Stimulated activated naive CD8-positive, alpha-beta T cell treated with anti-CD3 and anti-CD28 coated beads, Interleukin-15, Interleukin-2, amounts not matched to agents 100 U/mL and 50 U/mL, for 24 hours (primary cell): ENCODE measurements around the gene NASP.
A peak's percentile ranks its signal among the peaks of the same experiment; 100 is the strongest.

ENCODE experiments used
- ATAC-seq: fragments of 150-1000 bp; cut with Tn5 transposase; one replicate; pipeline ENCODE4 v1.10.0; 2021
- DNase-seq: peaks from one replicate; pipeline ENCODE4 v3.0.0; 2021

NASP gene, protein sequence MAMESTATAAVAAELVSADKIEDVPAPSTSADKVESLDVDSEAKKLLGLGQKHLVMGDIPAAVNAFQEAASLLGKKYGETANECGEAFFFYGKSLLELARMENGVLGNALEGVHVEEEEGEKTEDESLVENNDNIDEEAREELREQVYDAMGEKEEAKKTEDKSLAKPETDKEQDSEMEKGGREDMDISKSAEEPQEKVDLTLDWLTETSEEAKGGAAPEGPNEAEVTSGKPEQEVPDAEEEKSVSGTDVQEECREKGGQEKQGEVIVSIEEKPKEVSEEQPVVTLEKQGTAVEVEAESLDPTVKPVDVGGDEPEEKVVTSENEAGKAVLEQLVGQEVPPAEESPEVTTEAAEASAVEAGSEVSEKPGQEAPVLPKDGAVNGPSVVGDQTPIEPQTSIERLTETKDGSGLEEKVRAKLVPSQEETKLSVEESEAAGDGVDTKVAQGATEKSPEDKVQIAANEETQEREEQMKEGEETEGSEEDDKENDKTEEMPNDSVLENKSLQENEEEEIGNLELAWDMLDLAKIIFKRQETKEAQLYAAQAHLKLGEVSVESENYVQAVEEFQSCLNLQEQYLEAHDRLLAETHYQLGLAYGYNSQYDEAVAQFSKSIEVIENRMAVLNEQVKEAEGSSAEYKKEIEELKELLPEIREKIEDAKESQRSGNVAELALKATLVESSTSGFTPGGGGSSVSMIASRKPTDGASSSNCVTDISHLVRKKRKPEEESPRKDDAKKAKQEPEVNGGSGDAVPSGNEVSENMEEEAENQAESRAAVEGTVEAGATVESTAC

DNA sequence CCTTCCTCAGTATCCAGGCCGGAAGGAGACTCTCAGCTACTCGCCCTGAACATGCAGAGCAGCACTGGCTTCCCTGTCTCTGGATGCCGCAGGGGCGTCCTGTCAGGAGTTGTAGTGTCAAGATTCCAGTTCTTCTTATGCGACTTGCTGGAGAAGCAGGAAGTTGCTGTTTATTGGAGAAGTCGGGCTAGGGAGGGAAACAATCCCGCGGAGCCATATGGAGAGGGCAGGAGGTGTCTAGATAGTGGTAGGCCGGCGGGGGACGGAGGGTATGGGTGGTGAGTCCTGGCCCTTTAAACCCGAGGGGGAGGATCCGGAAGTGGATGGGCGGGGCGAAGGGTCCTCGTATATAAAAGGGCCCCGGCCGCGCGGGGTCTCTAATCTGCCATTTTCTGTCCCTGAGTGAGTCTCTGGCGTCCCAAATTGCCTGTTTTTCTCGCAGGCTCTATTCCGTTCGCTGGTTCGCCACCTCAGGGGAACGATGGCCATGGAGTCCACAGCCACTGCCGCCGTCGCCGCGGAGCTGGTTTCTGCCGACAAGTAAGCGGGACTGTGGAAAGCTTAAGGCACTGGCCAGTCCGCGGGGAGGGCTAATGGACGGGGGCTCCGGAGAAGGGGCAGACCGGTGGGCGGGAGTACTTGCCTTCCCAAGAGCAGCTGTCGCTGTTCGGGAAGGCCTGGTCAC is at the start of gene NASP:
Gene NASP (plus strand): TSS at position 376 of the 685 bp plus-strand sequence. CDS start 106 bp downstream, at position 482.
- peak; percentile 93 for DNase-seq
- ATAC-seq, result peak; percentile 67

DNA sequence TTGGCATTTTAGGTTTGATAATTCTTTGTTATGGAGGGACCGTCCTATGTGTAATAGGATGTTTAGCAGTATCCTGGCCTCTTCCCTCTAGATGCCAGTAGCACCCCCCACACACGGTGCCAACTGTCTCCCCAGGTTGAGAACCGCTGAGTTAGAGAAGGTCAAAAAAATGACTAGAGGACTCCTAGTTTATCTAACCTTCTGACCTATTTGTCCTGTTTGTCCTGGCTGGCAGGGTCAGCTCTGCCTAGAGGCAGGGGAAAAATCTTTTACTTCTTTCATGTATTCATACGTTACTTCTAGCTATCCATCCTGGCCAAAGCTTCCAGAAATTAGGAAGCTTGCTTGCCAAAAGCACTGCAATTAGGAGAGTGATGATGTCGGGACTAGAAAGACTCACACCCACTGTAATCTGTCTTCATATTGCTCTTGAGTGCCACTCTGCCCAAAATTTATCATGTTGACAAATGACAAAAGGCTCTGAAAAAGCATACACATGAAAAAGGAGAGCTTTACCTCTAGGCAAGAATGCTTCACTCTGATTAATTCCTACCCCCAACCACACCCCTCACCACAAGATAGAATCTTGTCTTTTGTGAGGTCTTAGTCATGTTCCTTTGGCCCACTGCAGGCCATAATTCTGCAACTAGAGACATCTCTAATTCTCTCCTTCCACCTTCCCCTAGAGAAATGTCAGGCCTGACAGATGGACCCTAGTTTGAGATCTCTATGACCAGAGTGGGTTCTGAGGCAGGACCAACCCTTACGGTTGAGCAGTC is 47.7 kb upstream of the NASP start:
- no peak for DNase-seq
- ATAC-seq, result peak; percentile 90

DNA sequence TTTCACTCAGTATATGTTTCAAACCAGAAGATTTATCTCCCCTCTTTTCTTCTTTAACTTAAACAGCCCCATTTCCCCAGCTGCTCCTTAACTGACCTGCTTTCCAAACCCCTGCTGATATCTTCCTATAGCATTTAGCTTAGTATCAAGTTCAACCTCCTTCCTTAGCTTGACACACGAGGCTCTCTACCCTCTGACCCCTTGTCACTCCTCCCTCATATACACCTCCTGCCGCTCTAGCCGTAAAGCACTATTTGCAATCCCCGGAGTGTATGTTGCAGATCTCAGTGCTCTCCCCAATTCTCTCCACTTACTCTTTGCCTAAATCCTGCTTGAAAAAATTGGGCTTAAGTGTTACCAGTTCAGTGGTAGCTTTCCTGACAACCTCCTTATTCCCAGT is 47.0 kb upstream of the NASP start:
- DNase-seq (no peak), ATAC-seq (no peak)

DNA sequence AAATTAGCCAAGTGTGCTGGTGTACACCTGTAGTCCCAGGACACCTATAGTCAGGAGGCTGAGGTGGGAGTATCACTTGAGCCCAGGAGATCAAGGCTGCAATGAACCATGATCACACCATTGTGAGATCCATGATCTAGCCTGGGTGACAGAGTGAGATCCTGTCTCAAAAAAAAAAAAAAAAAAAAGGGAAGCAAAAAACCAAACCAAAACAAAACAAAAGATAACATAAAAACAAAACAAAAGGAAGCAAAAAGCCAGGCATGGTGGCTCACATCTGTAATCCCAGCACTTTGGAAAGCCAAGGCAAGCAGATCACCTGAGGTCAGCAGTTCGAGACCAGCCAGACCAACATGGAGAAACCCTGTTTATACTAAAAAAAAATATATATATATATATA is 42.6 kb upstream of the NASP start:
- ATAC-seq (no peak), DNase-seq (no peak)

DNA sequence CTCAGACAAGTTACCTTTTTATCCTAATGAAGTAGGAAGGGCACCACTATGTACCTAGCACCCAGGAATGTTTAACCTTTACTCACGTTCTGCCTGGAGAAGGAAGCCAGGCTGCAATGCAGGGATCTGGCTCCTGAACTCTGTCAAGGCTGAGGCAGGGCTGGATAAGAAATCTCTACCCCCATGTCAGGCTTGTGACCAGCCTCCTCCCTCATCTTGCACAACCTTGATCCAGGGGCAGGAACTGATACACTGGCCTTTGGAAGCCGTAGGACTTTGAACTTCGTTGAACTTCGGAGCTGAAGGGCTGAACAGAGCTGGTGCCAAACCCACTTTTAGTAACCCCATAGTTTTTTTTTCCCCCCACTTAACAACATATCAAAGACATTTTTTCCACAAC is 41.2 kb upstream of the NASP start:
- no peak for ATAC-seq
- DNase-seq, result no peak

DNA sequence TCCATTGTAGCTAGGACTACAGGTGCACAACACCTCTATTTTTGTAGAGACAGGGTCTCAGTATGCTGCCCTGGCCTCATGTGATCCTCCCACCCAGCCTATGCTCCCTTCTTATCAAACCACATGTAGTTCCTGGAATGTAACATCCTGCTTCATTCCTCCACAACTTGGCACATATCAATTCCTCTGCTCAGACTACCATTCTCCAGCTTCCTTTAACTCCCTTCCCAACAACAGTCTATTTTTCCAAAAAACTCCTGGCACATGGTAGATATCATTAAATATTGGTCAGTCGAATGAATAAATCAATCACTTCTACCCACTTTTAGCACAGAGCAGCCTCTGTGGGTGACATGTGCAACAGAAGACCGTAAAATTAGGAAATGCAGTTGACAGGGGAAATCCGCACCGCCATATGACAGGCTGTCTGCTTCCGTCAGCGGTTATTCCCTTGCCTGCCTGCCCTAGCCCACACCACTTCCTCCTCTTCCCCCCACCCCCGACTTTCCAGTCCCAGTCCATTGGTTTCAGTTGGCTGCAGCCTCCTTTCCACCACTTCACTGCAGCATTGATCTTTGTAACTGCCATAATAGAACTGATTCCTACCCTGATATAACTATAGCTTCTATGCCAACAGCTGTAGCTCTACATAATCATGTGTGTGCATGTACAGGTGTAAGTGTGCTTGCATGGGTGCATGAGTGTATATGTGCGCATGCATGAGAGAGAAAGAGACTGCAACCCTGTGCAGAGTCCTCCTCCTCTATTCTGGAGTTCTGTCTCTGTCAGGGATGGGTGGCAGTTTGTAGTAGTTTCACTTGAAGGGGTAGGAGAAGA is 40.0 kb upstream of the NASP start:
- DNase-seq (peak; percentile 83), ATAC-seq (peak; percentile 88)

DNA sequence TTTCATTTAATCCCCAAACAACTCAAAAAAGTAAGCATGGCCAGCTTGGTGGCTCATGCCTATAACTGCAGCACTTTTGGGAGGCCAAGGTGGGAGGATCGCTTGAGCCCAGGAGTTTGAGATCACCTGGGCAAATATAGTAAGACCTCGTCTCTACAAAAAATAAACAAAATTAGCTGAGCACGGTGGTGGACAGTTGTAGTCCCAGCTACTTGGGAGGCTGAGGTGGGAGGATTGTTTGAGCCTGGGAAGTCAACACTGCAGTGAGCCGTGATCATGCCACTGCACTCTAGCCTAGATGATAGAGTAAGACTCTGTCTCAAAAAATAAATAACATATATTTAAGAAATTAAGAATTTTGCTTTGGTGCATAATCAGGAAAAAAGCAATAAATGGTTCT is 39.3 kb upstream of the NASP start:
- no peak for DNase-seq
- no peak for ATAC-seq

DNA sequence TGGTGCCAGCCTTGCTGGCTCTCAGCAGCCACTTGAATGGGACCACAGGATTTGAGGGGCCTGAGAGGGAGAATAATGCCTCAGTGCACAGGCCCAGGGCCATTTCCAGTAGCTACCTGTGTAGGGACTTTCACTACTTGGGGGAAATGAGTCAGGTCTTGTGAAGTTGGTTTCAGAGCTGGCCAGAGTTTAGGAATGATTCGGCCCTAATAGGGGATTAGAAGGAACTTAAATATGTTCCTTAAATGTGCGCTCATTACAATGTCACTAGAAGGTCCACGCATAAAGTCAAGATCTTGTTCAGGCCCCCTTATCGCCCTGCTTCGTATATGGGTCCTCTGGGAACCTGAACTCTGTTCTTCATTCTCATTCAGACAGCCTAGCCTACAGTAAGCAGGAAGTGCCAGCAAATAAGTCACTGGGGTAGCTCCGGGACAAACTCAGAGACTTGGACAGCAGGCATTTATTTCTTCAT is 38.8 kb upstream of the NASP start:
- ATAC-seq (peak; percentile 67), DNase-seq (peak; percentile 52)

DNA sequence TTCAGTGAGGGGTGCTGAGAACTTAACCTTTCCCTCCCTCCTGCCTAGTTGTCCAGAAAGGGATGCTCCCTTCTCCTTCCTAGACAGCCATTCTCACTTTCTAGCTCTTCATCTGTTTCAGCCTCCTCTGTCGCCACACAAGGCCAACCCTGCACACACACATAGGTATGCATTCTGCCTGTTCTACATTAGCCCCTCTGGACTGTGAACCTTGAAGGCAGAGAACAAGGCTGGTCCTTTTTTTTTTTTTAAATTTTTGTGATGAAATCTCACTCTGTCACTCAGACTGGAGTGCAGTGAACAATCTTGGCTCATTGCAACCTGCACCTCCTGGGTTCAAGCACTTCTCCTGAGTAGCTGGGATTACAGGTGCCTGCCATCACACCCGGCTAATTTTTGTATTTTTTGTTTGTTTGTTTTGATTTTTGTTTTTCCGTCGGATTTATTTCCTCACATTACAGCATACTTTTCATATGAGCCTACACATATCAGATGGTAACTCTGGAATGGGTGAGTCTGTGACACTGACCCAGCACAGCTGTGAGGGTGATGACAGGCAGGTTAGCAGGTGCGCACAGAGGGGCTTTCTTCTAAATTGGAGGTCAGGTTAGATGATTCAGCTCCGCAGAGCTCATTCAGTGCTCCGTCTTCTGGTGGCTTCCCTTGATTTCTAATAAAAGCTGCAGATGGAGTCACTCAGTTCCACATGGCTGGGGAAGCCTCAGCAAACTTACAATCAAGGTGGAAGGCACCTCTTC is 38.1 kb upstream of the NASP start:
- no peak for ATAC-seq
- DNase-seq, result no peak

DNA sequence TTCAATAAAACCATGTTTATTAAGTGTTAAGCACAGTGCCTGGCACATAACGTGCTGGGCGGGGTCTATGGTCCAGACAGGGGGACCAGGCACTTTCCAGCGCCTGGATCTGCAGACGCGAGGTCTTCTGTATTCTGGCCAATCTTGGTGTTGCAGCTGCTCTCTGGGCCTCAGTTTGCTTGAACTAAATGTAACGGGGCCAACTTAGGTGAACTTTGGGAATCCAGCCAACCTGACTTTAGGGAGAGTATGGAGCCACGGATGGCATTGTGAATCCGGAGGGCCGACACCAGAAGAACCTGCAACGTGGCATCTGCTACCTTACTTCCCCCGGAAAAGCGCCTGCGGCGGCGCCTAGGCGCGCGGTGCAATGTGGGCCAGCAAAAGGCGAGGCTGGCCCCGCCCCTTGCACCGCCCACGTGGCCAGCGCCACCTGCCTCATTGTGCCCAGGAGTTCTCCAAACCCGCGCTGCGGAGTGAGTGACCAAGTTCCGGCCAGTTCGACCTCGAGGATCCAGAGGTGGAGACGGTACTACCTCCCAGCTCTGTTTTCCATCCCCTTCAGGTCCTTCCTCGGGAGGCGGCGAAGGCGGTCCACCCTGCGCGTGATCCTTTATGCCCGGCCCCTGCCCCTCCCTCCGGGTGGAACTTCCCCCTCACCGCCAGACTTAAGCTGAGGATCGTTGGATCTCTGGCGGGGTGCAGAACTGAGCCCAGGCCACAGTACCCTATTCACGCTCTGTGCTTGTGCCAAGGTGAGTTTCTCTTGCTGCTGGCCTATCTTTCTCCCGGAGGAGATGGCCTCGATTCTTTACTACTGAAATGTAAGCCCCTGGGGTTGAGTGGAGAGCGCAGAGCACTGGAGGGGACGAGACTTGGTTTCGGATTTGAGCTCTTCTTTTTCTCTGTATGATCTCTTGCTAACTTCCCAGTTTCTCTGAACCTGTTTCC is 33.2 kb upstream of the NASP start, which contains the start of gene AKR1A1:
Gene AKR1A1 (plus strand): TSS at position 426 of the 951 bp plus-strand sequence. CDS start 10,969 bp downstream, outside the sequence.
- DNase-seq, result peak; percentile 93

DNA sequence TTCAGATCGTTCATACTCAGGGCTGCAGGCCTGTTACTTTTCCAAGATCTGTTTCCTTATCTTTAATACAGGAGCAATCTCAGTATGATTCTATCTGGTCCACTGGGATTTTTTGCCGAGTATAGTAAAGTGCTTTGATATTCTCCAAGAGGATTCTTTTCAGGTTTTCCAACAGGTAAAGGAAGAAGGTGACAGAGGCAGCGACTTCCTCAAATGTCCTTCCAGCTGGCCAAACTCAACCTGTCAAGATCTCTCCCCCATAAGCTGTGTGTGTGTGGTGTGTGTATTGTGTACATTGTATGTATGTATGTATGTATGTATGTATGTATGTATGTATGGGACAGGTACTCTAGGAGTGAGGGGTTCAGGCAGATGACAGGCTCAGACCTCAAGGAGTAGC is 32.2 kb upstream of the NASP start:
- ATAC-seq (no peak), DNase-seq (no peak)

More for the DNA sequence above, 33.2 kb upstream of the NASP start, which contains the start of gene AKR1A1:
- ATAC-seq, result peak; percentile 95

DNA sequence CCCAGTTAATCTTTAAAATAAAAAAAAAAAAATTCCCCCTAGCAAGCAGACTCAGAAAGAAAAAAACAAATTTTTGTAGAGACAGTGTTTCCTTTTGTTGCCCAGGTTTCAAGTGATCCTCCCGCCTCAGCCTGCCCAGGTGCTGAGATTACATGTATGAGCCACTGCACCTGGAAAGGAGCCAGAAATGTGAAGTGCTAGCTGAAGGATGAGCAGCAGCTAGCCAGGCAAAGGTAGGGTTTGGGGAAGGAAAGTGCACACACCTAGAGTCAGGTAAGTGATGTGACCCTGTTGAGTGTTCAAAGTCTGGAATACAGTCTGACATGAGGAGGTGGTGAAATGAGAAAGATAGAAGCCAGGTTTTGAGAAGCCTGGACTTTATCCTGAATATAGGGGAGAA is 31.5 kb upstream of the NASP start:
- ATAC-seq (no peak), DNase-seq (no peak)

DNA sequence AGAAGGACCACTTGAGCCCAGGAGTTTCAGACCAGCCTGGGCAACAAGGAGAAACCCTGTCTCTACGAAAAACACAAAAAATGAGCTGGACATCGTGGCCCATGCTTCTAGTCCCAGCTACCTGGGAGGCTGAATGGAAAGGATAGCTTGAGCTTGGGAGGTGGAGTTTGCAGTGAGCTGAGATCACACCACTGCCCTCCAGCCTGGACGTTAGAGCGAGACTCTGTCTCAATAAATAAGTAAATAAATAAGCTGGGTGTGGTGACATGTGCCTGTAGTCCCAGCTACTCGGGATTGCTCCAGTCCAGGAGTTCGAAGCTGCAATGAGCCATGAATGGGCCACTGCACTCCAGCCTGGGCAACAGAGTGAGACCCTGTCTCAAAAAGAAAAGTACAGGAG is 29.6 kb upstream of the NASP start:
- DNase-seq (no peak), ATAC-seq (no peak)

DNA sequence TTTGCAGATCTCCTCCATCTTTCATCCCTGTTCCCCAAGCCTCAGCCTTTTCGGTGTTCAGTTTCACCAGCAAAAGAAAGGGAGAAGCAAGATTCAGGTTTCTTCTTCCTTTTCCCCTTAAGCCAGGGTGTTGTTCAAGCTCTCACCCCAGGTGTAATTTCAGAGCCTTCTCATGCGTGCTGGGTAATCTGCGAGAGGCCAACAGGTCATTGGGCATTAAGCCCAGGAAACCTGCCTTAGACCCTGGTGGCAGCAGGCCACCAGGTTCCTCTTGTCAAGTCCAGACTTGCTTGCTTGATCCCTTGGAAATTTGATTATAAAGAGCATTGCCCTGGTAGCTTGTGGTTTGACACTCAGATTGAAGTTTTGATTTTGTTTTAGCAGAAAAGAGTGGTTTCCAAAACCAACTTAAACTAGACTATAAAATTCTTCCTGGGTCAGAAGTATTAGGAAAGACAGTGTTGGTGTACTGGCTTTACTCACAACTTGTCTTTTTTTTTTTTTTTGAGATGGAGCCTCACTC is 26.4 kb upstream of the NASP start:
- ATAC-seq (no peak), DNase-seq (no peak)

DNA sequence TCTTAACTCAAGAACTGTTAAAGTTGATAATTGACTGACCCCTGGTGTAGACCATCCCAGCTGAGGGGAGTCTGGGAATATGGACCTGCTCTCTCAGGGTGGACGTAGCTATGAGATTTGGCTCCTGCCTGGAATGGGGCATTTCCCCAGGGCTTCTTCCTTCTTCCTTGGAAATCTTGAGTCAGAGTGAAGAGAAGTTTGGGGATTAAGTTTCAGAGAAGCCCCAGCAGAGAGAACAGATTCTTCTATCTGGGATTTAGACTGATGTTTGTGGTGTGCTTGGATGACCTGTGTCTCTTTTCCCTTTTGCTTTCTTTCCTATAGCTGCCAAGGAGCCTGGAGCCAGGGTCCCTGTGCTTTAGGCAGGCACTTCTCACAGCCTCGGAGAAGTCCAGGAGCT is 20.0 kb upstream of the NASP start:
- ATAC-seq, result no peak
- DNase-seq, result no peak

DNA sequence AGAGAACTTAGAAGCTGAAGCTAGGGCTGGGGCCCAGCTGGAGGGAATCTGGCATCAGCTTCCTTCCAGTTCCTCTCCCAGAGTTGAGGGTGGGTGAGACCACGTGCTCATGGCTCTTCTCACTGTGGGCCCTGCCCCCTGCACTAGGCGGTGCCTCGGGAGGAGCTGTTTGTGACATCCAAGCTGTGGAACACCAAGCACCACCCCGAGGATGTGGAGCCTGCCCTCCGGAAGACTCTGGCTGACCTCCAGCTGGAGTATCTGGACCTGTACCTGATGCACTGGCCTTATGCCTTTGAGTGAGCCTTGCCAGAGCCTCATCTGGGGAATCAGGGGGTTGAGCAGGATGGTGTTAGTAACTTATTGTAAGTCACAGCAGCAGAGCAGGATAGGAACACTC is 17.1 kb upstream of the NASP start:
- ATAC-seq, result no peak
- DNase-seq, result no peak

DNA sequence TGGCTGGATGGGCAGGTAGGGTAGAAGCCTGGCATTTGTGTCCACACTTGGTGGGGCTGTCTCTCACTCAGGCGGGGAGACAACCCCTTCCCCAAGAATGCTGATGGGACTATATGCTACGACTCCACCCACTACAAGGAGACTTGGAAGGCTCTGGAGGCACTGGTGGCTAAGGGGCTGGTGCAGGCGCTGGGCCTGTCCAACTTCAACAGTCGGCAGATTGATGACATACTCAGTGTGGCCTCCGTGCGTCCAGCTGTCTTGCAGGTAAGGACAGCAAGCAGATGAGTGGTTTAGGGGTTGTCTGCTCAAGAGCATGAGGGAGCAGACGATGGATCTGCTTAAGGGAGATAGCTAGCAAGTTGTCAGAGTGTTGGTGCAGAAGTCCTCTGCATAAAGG is 15.9 kb upstream of the NASP start:
- DNase-seq, result no peak
- no peak for ATAC-seq

DNA sequence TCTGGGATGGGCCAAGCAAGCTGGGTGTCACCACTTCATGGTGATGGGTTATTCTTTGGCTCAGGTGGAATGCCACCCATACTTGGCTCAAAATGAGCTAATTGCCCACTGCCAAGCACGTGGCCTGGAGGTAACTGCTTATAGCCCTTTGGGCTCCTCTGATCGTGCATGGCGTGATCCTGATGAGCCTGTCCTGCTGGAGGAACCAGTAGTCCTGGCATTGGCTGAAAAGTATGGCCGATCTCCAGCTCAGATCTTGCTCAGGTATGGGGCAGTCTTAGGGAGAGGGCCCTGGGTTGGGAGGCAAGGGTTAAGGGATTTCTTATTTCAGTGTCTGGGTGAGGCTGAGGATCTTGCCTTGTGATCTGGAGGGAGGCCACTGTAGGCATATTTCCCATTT is 15.4 kb upstream of the NASP start:
- DNase-seq, result no peak
- no peak for ATAC-seq

DNA sequence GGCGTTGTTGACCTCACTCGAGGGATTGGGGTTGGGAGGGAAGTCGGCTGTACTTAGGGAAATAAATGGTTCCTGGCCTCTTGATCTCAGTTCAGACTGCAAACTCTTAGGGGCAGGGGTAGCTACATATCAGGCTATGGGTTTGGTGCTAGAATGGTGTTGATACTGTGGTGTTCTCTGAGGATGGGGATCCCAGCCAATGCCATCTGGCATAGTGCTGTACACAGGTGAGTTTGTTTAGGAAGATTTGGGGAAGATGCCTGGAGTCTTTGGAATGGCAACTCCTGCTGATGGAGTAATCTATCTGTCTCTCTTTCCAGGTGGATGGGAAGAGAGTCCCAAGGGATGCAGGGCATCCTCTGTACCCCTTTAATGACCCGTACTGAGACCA is 14.3 kb upstream of the NASP start:
- DNase-seq (no peak), ATAC-seq (no peak)
